Effector memory CD4-positive, alpha-beta T cell (primary cell): ENCODE data around the gene DIRAS1.

Experiments used
- DNase-seq, 3 donors: peaks; one replicate each; pipeline ENCODE4 v3.0.0-alpha.2; 2020
- H3K27ac ChIP-seq: 2 replicates; pipeline ENCODE4 v1.7.0; 2013; ENCODE audit warnings: mild to moderate bottlenecking, low read length, moderate library complexity; ENCODE audit not compliant: insufficient read depth, poor library complexity, severe bottlenecking
- H3K27me3 ChIP-seq: replicated peaks from 2 replicates; pipeline ENCODE4 v1.7.0; 2013; ENCODE audit warnings: mild to moderate bottlenecking, low read length; ENCODE audit not compliant: insufficient read depth, control insufficient read depth, poor library complexity, severe bottlenecking
- H3K36me3 ChIP-seq: 2 replicates; pipeline ENCODE4 v1.7.0; 2013; ENCODE audit warnings: mild to moderate bottlenecking, low read length, moderate library complexity; ENCODE audit not compliant: control insufficient read depth, insufficient read depth
- H3K4me1 ChIP-seq: 2 replicates; pipeline ENCODE4 v1.7.0; 2013; ENCODE audit warnings: low read length, mild to moderate bottlenecking; ENCODE audit not compliant: control insufficient read depth, insufficient read depth, poor library complexity, severe bottlenecking
- H3K4me3 ChIP-seq: 2 replicates; pipeline ENCODE4 v1.7.0; 2013; ENCODE audit warnings: low read length, low read depth, mild to moderate bottlenecking; ENCODE audit not compliant: insufficient read depth, poor library complexity, severe bottlenecking
- H3K9me3 ChIP-seq: 2 replicates; pipeline ENCODE4 v1.7.0; 2013; ENCODE audit warnings: mild to moderate bottlenecking, low read length, moderate library complexity; ENCODE audit not compliant: control insufficient read depth

DIRAS1 gene

GRCh38 chr19:2755448-2755705 is 34.2 kb upstream of the DIRAS1 start:
- DNase-seq: no peak
- Histone ChIP-seq H3K4me3 (no peak overlapping the region), H3K4me1 (no peaks in the 10 kb centered on the region), H3K36me3 (peaks cover 32% of the 10 kb centered on the region), H3K27ac (no peak overlapping the region), H3K27me3 (no peaks in the 10 kb centered on the region), H3K9me3 (no peaks in the 10 kb centered on the region)

- no peaks in the 10 kb centered on the region for H3K27me3 ChIP-seq
- H3K4me3 ChIP-seq: no peak overlapping the region
- H3K27ac ChIP-seq: no peak overlapping the region
- no peaks in the 10 kb centered on the region for H3K4me1 ChIP-seq
- peaks cover 32% of the 10 kb centered on the region for H3K36me3 ChIP-seq
- no peak for DNase-seq
- no peaks in the 10 kb centered on the region for H3K9me3 ChIP-seq
These were observed 33.7 kb upstream of the DIRAS1 start for GRCh38 chr19:2754659-2755447.

GRCh38 chr19:2751438-2751830 is 30.3 kb upstream of the DIRAS1 start:
- H3K9me3 ChIP-seq: no peaks in the 10 kb centered on the region
- peaks cover 20% of the 10 kb centered on the region for H3K36me3 ChIP-seq
- DNase-seq: no peak
- H3K27ac ChIP-seq: no peak overlapping the region
- peaks cover 2% of the 10 kb centered on the region for H3K4me1 ChIP-seq
- H3K27me3 ChIP-seq: no peaks in the 10 kb centered on the region
- H3K4me3 ChIP-seq: no peak overlapping the region

GRCh38 chr19:2750808-2751437 is 29.8 kb upstream of the DIRAS1 start:
- no peak overlapping the region for H3K27ac ChIP-seq
- peaks cover 2% of the 10 kb centered on the region for H3K4me1 ChIP-seq
- H3K36me3 ChIP-seq: peaks cover 17% of the 10 kb centered on the region
- H3K4me3 ChIP-seq: no peak overlapping the region
- H3K27me3 ChIP-seq: no peaks in the 10 kb centered on the region
- H3K9me3 ChIP-seq: no peaks in the 10 kb centered on the region
- DNase-seq: no peak

GRCh38 chr19:2747349-2747748 is 26.2 kb upstream of the DIRAS1 start:
- Histone ChIP-seq H3K4me1 (peaks cover 2% of the 10 kb centered on the region), H3K4me3 (no peak overlapping the region), H3K9me3 (no peaks in the 10 kb centered on the region), H3K27ac (no peak overlapping the region), H3K36me3 (no peaks in the 10 kb centered on the region), H3K27me3 (no peaks in the 10 kb centered on the region)
- DNase-seq: no peak

GRCh38 chr19:2744113-2744512 is 22.9 kb upstream of the DIRAS1 start:
- H3K27me3 ChIP-seq: no peaks in the 10 kb centered on the region
- H3K27ac ChIP-seq: no peak overlapping the region
- no peak overlapping the region for H3K4me3 ChIP-seq
- no peaks in the 10 kb centered on the region for H3K36me3 ChIP-seq
- DNase-seq: no peak
- H3K4me1 ChIP-seq: peaks cover 6% of the 10 kb centered on the region
- H3K9me3 ChIP-seq: no peaks in the 10 kb centered on the region

GRCh38 chr19:2743099-2743498 is 21.9 kb upstream of the DIRAS1 start:
- H3K4me3 ChIP-seq: no peak overlapping the region
- no peak for DNase-seq
- no peaks in the 10 kb centered on the region for H3K36me3 ChIP-seq
- peaks cover 6% of the 10 kb centered on the region for H3K4me1 ChIP-seq
- H3K27me3 ChIP-seq: no peaks in the 10 kb centered on the region
- no peak overlapping the region for H3K27ac ChIP-seq
- H3K9me3 ChIP-seq: no peaks in the 10 kb centered on the region

GRCh38 chr19:2740314-2740656 is 19.1 kb upstream of the DIRAS1 start:
- Histone ChIP-seq H3K27me3 (no peaks in the 10 kb centered on the region), H3K4me1 (peaks cover 6% of the 10 kb centered on the region), H3K9me3 (no peaks in the 10 kb centered on the region), H3K36me3 (peaks cover 13% of the 10 kb centered on the region), H3K27ac (no peak overlapping the region), H3K4me3 (no peak overlapping the region)
- no peak for DNase-seq

GRCh38 chr19:2739602-2740313 is 18.6 kb upstream of the DIRAS1 start, which contains the start of gene SLC39A3:
SLC39A3 (minus strand) TSS chr19:2740017; CDS start chr19:2737257, 2,760 bp downstream.
- Histone ChIP-seq H3K27me3 (no peaks in the 10 kb centered on the region), H3K36me3 (peaks cover 19% of the 10 kb centered on the region), H3K4me1 (peaks cover 6% of the 10 kb centered on the region), H3K4me3 (peak within 1 kb of the TSS; percentile 95), H3K9me3 (no peaks in the 10 kb centered on the region), H3K27ac (peak within 1 kb of the TSS; percentile 64)
- DNase-seq: peak; percentile 94 to 99 (median 98)

GRCh38 chr19:2736550-2737190 is 15.5 kb upstream of the DIRAS1 start:
- no peak for DNase-seq
- peaks cover 20% of the 10 kb centered on the region for H3K36me3 ChIP-seq
- no peaks in the 10 kb centered on the region for H3K9me3 ChIP-seq
- peaks cover 6% of the 10 kb centered on the region for H3K4me1 ChIP-seq
- H3K4me3 ChIP-seq: no peak overlapping the region
- no peaks in the 10 kb centered on the region for H3K27me3 ChIP-seq
- H3K27ac ChIP-seq: no peak overlapping the region
